OCI-LY1 (cell line): Measurements from ENCODE around the gene ZNF277.

Experiments used
- EZH2 ChIP-seq: fragments of 200-600 bp; sonication (generic), shearing (Covaris generic); IDR thresholded peaks from 2 replicates; pipeline ENCODE4 v1.8.0; 2017; ENCODE audit warnings: borderline replicate concordance, mixed run types, mild to moderate bottlenecking, antibody characterized with exemption, low read length, moderate library complexity, mixed read lengths
- TF ChIP-seq, protein P1 (sequence below): fragments of 200-600 bp; sonication (generic), shearing (Covaris generic); IDR thresholded peaks from 2 replicates; pipeline ENCODE4 v1.5.1; 2017; ENCODE audit warnings: mild to moderate bottlenecking, antibody characterized with exemption, low read length, moderate library complexity, mixed read lengths

DNA sequence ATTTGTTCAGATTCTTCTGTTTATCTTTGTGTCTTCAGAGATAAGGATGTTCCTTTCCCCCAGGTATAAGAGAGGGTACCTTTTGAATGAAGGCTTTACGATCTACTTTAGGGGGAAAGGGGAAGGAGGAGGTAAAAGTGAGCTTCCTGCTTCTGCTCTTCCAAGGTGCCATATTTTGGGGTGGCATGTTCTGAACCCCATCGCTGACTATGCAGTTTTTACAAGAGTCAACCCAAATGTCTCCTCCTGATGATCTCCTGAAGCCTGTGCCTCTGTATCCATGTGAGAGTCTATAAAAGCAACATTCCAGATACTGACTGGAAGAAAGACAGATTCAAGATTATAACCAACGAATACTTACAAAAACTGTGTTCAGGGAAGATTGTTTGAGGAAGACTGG, 102.5 kb downstream of the ZNF277 start:
- TF ChIP-seq, protein P1, sequence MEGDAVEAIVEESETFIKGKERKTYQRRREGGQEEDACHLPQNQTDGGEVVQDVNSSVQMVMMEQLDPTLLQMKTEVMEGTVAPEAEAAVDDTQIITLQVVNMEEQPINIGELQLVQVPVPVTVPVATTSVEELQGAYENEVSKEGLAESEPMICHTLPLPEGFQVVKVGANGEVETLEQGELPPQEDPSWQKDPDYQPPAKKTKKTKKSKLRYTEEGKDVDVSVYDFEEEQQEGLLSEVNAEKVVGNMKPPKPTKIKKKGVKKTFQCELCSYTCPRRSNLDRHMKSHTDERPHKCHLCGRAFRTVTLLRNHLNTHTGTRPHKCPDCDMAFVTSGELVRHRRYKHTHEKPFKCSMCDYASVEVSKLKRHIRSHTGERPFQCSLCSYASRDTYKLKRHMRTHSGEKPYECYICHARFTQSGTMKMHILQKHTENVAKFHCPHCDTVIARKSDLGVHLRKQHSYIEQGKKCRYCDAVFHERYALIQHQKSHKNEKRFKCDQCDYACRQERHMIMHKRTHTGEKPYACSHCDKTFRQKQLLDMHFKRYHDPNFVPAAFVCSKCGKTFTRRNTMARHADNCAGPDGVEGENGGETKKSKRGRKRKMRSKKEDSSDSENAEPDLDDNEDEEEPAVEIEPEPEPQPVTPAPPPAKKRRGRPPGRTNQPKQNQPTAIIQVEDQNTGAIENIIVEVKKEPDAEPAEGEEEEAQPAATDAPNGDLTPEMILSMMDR, result no peak
- no peak for TF ChIP-seq EZH2
